HEK293 (cell line): ENCODE measurements around the gene TP53I11.

Experiments used
- CTCF ChIA-PET: fragments of 350-600 bp; formaldehyde crosslinking; extraction: SDS; loops from one replicate; lab custom pipeline; 2021; ENCODE audit warnings: antibody characterized with exemption; lab: Yijun Ruan, JAX
- POLR2A ChIA-PET: fragments of 300-600 bp; formaldehyde crosslinking; extraction: SDS; loops from one replicate; lab custom pipeline; 2020; ENCODE audit warnings: antibody characterized with exemption, inconsistent platforms; lab: Yijun Ruan, JAX
- H3K27ac ChIP-seq: fragments of 200-500 bp; sonication (Bioruptor generic); 2 replicates; pipeline ENCODE4 v1.5.1; 2014; ENCODE audit warnings: low read depth, low read length, control low read depth, inconsistent platforms; ENCODE audit errors: extremely low read depth
- H3K36me3 ChIP-seq, 2 experiments: fragments of 200-500 bp in 1 of 2; sonication (Bioruptor generic) in 1 of 2; 1 replicate in 1 of 2; 2 replicates in 1 of 2; pipeline ENCODE4 v1.5.1; 2014 to 2017; ENCODE audit warnings: inconsistent platforms in 2 of 2, low read length in 2 of 2; ENCODE audit not compliant: control insufficient read depth in 2 of 2, insufficient read depth in 1 of 2
- H3K4me1 ChIP-seq: fragments of 200-500 bp; sonication (Bioruptor generic); 2 replicates; pipeline ENCODE4 v1.5.1; 2014; ENCODE audit warnings: mild to moderate bottlenecking, low read length, inconsistent platforms; ENCODE audit not compliant: control insufficient read depth, insufficient read depth
- H3K4me3 ChIP-seq: 2 replicates; pipeline ENCODE4 v1.5.1; 2011; ENCODE audit warnings: low read depth, mild to moderate bottlenecking, control low read depth, low read length, moderate library complexity
- H3K9me3 ChIP-seq: fragments of 200-500 bp; sonication (Bioruptor generic); 2 replicates; pipeline ENCODE4 v1.5.1; 2014; ENCODE audit warnings: low read depth, low read length, inconsistent platforms; ENCODE audit not compliant: control insufficient read depth, insufficient read depth
- KLF9 ChIP-seq: fragments of 450-650 bp; formaldehyde crosslinking; IDR thresholded peaks from 2 replicates; pipeline ENCODE4 v1.5.1; 2016; ENCODE audit warnings: missing biosample characterization, missing genetic modification characterization, low read depth
- SCRT2 ChIP-seq: fragments of 450-650 bp; formaldehyde crosslinking; IDR thresholded peaks from 2 replicates; pipeline ENCODE4 v1.5.1; 2016; ENCODE audit warnings: missing biosample characterization, missing genetic modification characterization
- ZBTB48 ChIP-seq: fragments of 450-650 bp; formaldehyde crosslinking; IDR thresholded peaks from 2 replicates; pipeline ENCODE4 v1.5.1; 2016; ENCODE audit warnings: missing biosample characterization, missing genetic modification characterization
- ZFHX2 ChIP-seq: fragments of 450-650 bp; formaldehyde crosslinking; conservative IDR thresholded peaks from 2 replicates; pipeline ENCODE4 v1.5.1; 2016; ENCODE audit warnings: missing biosample characterization, missing genetic modification characterization
- ZNF138 ChIP-seq: fragments of 450-650 bp; formaldehyde crosslinking; IDR thresholded peaks from 2 replicates; pipeline ENCODE4 v1.5.1; 2016; ENCODE audit warnings: missing biosample characterization, missing genetic modification characterization, borderline replicate concordance
- ZNF157 ChIP-seq: fragments of 450-650 bp; formaldehyde crosslinking; IDR thresholded peaks from 2 replicates; pipeline ENCODE4 v1.5.1; 2016; ENCODE audit warnings: missing biosample characterization, missing genetic modification characterization
- ZNF174 ChIP-seq: fragments of 450-650 bp; formaldehyde crosslinking; IDR thresholded peaks from 2 replicates; pipeline ENCODE4 v1.5.0; 2017; ENCODE audit warnings: missing biosample characterization, mild to moderate bottlenecking, missing genetic modification characterization
- ZNF18 ChIP-seq: fragments of 450-650 bp; formaldehyde crosslinking; IDR thresholded peaks from 2 replicates; pipeline ENCODE4 v1.5.1; 2016; ENCODE audit warnings: missing biosample characterization, missing genetic modification characterization
- ZNF2 ChIP-seq: fragments of 450-650 bp; formaldehyde crosslinking; IDR thresholded peaks from 2 replicates; pipeline ENCODE4 v1.5.1; 2016; ENCODE audit warnings: missing biosample characterization, missing genetic modification characterization
- ZNF302 ChIP-seq: fragments of 450-650 bp; formaldehyde crosslinking; IDR thresholded peaks from 2 replicates; pipeline ENCODE4 v1.5.1; 2016; ENCODE audit warnings: missing biosample characterization, missing genetic modification characterization, low read depth
- ZNF350 ChIP-seq: fragments of 450-650 bp; formaldehyde crosslinking; IDR thresholded peaks from 2 replicates; pipeline ENCODE4 v1.5.0; 2017; ENCODE audit warnings: missing biosample characterization, mild to moderate bottlenecking, missing genetic modification characterization
- ZNF404 ChIP-seq: fragments of 450-650 bp; formaldehyde crosslinking; IDR thresholded peaks from 2 replicates; pipeline ENCODE4 v1.5.1; 2017; ENCODE audit warnings: missing biosample characterization, missing genetic modification characterization
- ZNF560 ChIP-seq: fragments of 450-650 bp; formaldehyde crosslinking; IDR thresholded peaks from 2 replicates; pipeline ENCODE4 v1.5.1; 2017; ENCODE audit warnings: missing biosample characterization, missing genetic modification characterization, borderline replicate concordance
- ZNF561 ChIP-seq: fragments of 450-650 bp; IDR thresholded peaks from 2 replicates; pipeline ENCODE4 v1.5.1; 2018; ENCODE audit warnings: missing biosample characterization, missing genetic modification characterization, borderline replicate concordance
- ZNF645 ChIP-seq: fragments of 450-650 bp; formaldehyde crosslinking; IDR thresholded peaks from 2 replicates; pipeline ENCODE4; 2016; ENCODE audit warnings: missing biosample characterization, missing genetic modification characterization
- ZNF660 ChIP-seq: fragments of 450-650 bp; IDR thresholded peaks from 2 replicates; pipeline ENCODE4 v1.5.1; 2018; ENCODE audit warnings: missing biosample characterization, mild to moderate bottlenecking, missing genetic modification characterization
- ZNF791 ChIP-seq: fragments of 450-650 bp; formaldehyde crosslinking; IDR thresholded peaks from 2 replicates; pipeline ENCODE4 v1.5.1; 2016; ENCODE audit warnings: missing biosample characterization, missing genetic modification characterization
- ZSCAN30 ChIP-seq: fragments of 450-650 bp; IDR thresholded peaks from 2 replicates; pipeline ENCODE4 v1.5.1; 2018; ENCODE audit warnings: missing biosample characterization, mild to moderate bottlenecking, missing genetic modification characterization, moderate library complexity
- ZXDB ChIP-seq: fragments of 450-650 bp; formaldehyde crosslinking; IDR thresholded peaks from 2 replicates; pipeline ENCODE4 v1.5.1; 2016; ENCODE audit warnings: missing biosample characterization, missing genetic modification characterization
- TF ChIP-seq, protein P1 (sequence below): fragments of 450-650 bp; formaldehyde crosslinking; IDR thresholded peaks from 2 replicates; pipeline ENCODE4 v1.5.1; 2016; ENCODE audit warnings: missing biosample characterization, missing genetic modification characterization
- TF ChIP-seq, protein P2 (sequence below): fragments of 450-650 bp; formaldehyde crosslinking; IDR thresholded peaks from 2 replicates; pipeline ENCODE4 v1.5.1; 2016; ENCODE audit warnings: missing biosample characterization, missing genetic modification characterization, low read depth

Gene TP53I11

GRCh38 chr11:44963948-44964347, 13.3 kb upstream of the TP53I11 start (continued):
- TF ChIP-seq ZNF157 (tag by site-specific recombination): no peak
- TF ChIP-seq SCRT2: no peak
- TF ChIP-seq ZNF2: no peak
- no peak for TF ChIP-seq ZFHX2 (tag by site-specific recombination)
- no peak for TF ChIP-seq ZNF350 (tag by site-specific recombination)
- TF ChIP-seq ZNF560 (tag by site-specific recombination): no peak
- no peak for TF ChIP-seq ZNF174 (tag by site-specific recombination)
- no peak for TF ChIP-seq ZSCAN30
- no peak for TF ChIP-seq ZNF302
- TF ChIP-seq, protein P1, sequence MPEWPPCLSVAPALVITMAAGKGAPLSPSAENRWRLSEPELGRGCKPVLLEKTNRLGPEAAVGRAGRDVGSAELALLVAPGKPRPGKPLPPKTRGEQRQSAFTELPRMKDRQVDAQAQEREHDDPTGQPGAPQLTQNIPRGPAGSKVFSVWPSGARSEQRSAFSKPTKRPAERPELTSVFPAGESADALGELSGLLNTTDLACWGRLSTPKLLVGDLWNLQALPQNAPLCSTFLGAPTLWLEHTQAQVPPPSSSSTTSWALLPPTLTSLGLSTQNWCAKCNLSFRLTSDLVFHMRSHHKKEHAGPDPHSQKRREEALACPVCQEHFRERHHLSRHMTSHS (tag by site-specific recombination): no peak

- no peaks in the 10 kb centered on the region for H3K36me3 ChIP-seq
- no peak for TF ChIP-seq ZNF404 (tag by site-specific recombination)
- no peak for TF ChIP-seq ZNF561 (tag by site-specific recombination)
- TF ChIP-seq ZNF660 (tag by site-specific recombination): no peak
- TF ChIP-seq ZNF791 (tag by site-specific recombination): no peak
- TF ChIP-seq, protein P2, sequence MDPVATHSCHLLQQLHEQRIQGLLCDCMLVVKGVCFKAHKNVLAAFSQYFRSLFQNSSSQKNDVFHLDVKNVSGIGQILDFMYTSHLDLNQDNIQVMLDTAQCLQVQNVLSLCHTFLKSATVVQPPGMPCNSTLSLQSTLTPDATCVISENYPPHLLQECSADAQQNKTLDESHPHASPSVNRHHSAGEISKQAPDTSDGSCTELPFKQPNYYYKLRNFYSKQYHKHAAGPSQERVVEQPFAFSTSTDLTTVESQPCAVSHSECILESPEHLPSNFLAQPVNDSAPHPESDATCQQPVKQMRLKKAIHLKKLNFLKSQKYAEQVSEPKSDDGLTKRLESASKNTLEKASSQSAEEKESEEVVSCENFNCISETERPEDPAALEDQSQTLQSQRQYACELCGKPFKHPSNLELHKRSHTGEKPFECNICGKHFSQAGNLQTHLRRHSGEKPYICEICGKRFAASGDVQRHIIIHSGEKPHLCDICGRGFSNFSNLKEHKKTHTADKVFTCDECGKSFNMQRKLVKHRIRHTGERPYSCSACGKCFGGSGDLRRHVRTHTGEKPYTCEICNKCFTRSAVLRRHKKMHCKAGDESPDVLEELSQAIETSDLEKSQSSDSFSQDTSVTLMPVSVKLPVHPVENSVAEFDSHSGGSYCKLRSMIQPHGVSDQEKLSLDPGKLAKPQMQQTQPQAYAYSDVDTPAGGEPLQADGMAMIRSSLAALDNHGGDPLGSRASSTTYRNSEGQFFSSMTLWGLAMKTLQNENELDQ (tag by site-specific recombination): no peak
- no peak for TF ChIP-seq ZBTB48 (tag by site-specific recombination)
- TF ChIP-seq KLF9 (tag by site-specific recombination): no peak
- no peak for TF ChIP-seq ZXDB (tag by site-specific recombination)
- no peak for TF ChIP-seq ZNF645 (tag by site-specific recombination)
- no peak for TF ChIP-seq ZNF138
- no peak for TF ChIP-seq ZNF18 (tag by site-specific recombination)
- no peak overlapping the region for H3K4me3 ChIP-seq
- no peaks in the 10 kb centered on the region for H3K9me3 ChIP-seq
- H3K27ac ChIP-seq: no peak overlapping the region
- CTCF ChIA-PET: interaction anchor here (0.6 to 1.8 kb wide), 2 partner anchors 8 to 141 kb away, joined by 3 to 4 read pairs; no protein-coding TSS in a partner anchor
- POLR2A ChIA-PET: no interaction called here
- H3K4me1 ChIP-seq: no peaks in the 10 kb centered on the region
These were observed 12.5 kb upstream of the TP53I11 start for GRCh38 chr11:44963136-44963535.
